HTR-8/SVneo (cell line): Measurements from ENCODE around the gene STK16.
A peak's percentile ranks its signal among the peaks of the same experiment; 100 is the strongest.
"Not testable (repeated sequence)": the region's sequence is repeated elsewhere in the genome, so short reads cannot be mapped to it uniquely, and the experiment has no call there.

Source experiments
- DNase-seq: peaks from one replicate; pipeline ENCODE4 v3.0.0; 2011; ENCODE audit warnings: low spot score, mixed read lengths; ENCODE audit not compliant: insufficient read length
- FAIRE-seq: peaks from 2 replicates; lab custom pipeline; 2011; peaks lifted over from hg19 to GRCh38; lab: Jason Lieb, UNC

Gene STK16, protein sequence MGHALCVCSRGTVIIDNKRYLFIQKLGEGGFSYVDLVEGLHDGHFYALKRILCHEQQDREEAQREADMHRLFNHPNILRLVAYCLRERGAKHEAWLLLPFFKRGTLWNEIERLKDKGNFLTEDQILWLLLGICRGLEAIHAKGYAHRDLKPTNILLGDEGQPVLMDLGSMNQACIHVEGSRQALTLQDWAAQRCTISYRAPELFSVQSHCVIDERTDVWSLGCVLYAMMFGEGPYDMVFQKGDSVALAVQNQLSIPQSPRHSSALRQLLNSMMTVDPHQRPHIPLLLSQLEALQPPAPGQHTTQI

DNA sequence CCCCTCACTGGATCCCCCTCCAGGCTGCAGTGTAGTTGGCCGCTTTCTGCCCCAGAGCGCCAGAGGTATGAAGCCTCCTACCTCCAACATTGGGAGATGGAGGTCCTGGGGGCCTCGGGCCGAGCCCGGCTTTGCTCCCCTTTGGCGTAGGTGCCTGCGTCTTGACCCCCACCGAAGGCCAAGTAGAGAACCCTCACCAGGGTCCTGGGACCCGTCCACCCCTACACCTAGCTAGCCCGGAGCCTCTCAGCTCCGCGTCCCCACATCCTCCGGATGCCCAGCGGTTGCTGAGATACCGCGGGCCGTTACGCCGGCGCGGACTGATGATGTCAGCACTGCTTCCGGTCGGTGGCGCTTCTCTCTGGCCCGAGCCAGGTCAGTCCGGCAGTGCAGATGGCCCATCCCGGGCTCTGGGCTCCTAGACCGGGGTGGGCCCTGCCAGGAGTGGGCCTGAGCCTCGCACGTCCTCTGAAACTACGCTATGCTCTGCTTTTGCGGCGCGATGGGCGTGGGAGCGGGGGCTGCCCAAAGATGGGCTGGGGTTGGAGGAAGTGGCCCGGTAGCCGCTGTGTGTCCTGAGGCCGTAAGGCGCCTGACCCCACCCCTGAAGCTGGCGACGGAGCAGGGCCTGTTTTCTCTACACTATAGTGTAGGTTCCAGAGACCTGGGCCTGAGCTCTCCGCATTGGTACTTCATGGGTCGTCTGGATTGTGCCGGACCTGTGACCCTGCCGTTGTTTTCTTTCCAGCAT lies at the start of gene STK16, which contains the start of gene GLB1L:
TSS of gene STK16 (plus strand) at position 332 of the 751 bp plus-strand sequence. CDS start 521 bp downstream, outside the sequence.
TSS of gene GLB1L (minus strand) at position 297 of the 751 bp plus-strand sequence. CDS start 1,871 bp downstream, outside the sequence.
- FAIRE-seq (peak; percentile 89), DNase-seq (peak; percentile 97)

DNA sequence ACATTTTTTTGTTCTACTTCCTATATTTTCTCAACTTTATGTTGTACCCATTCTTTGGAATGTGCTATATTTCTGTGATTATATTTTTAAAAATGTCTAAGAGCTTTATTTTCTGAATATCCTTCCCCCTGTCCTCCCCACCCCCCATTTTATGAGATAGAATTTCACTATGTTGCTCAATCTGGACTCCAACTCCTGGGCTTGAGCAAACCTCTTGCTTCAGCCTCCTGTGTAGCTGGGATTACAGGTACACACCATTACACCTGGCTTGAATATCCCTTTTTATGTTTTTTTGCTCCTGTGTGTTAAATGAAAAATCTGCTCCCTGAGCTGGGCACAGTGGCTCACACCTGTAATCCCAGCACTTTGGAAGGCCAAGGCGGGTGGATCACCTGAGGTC lies 47.9 kb upstream of the STK16 start:
- DNase-seq (no peak), FAIRE-seq (no peak)

DNA sequence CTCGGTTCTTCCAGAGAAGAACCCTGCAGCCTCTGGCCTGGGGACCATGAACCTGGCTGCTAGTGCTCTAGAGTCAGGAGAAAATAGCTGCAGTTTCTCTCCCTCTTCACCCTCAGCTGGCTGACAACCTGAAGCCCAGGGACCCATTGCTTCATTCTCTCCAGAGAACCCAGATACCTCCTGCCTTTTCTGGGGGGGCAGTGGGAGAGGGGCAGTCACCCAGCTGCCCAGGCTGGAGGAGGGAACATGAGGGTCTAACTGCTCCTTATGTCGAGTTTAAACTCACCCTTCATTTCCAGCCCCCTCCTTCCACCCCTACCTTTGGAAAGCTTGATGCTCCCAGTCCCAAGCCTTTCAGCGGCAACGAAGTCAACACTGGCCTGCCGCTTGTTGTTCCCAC lies 46.3 kb upstream of the STK16 start:
- DNase-seq = no peak
- no peak for FAIRE-seq

DNA sequence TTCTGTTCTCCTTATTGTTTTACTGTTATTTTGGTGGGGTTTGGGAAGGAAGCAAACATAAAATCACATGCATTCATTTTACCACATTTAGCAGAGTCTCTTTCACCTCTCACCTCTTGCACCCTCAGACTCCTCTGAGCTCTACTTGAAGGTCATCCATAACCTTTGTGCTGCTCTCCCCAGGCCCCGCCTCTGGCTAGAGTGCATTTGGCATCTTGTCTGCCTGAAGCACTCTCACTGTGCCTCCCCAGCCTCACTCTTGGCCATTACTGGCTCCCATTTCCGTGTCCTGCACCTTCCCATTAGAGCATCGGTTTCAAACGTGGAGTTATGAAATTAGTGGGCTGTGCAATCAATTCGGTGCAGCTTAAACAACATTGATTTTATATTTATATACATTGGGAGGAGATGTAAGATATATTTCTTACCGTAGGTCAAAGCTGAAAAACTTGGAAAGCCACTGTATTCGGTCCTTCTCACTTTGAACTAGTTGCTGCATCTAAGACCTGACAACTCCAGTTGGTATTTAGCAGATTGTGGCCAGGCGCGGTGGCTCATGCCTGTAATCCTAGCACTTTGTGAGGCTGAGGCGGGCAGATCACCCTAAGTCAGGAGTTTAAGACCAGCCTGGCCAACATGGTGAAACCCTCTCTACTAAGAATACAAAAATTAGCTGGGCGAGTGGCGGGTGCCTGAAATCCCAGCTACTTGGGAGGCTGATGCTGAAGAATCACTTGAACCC lies 45.6 kb upstream of the STK16 start:
- no peak for FAIRE-seq
- DNase-seq = no peak

DNA sequence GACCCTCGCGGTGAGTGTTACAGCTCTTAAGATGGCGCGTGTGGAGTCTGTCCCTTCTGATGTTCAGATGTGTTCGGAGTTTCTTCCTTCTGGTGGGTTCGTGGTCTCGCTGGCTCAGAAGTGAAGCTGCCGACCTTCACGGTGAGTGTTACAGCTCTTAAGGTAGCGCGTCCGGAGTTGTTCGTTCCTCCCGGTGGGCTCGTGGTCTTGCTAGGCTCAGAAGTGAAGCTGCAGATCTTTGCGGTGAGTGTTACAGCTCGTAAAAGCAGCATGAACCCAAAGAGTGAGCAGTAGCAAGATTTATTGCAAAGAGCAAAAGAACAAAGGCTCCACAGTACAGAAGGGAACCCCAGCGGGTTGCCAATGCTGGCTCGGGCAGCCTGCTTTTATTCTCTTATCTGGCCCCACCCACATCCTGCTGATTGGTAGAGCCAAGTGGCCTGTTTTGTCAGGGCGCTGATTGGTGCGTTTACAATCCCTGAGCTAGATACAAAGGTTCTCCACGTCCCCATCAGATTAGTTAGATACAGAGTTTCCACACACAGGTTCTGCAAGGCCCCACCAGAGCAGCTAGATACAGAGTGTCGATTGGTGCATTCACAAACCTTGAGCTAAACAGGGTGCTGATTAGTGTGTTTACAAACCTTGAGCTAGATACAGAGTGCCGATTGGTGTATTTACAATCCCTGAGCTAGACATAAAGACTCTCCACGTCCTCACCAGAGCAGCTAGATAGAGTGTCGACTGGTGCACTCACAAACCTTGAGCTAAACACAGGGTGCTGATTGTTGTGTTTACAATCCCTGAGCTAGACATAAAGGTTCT lies 44.6 kb upstream of the STK16 start:
- DNase-seq, FAIRE-seq: not testable (repeated sequence)

DNA sequence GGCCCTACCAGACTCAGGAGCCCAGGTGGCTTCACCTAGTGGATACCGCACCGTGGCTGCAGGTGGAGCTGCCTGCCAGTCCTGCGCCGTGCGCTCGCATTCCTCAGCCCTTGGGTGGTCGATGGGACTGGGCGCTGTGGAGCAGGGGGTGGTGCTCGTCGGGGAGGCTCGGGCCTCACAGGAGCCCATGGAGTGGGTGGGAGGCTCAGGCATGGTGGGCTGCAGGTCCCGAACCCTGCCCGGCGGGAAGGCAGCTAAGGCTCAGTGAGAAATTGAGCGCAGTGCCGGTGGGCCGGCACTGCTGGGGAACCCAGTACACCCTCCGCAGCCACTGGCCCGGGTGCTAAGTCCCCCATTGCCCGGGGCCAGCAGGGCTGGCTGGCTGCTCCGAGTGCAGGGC lies 43.9 kb upstream of the STK16 start:
- DNase-seq, FAIRE-seq: not testable (repeated sequence)

DNA sequence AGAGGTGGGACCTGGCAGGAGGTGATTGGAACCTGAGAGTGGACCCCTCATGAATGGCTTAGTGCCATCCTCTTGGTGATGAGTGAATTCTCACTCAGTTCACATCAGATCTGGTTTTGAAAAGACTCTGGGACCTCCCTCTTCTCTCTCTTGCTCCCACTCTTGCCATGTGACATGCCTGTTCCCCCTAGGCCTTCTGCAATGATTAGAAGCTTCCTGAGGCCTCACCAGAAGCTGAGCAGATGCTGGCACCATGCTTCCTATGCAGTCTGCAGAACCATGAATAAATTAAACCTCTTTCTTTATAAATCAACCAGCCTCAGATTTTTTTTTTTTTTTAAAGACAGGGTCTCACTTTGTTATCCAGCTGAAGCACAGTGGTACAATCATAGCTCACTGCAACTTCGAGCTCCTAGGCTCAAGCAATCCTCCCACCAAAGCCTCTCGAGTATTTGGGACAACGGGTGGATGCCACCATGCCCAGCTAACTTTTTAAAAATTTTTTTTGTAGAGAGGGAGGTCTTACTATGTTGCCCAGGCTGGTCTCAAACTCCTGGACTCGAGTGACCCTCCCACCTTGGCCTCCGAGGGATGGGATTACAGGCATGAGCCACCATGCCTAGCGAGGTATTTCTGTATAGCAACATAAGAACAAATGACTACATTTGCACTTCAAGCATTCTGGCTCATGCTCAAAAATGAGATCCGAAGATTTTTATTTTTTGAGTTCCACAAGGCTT lies 40.7 kb upstream of the STK16 start:
- no peak for FAIRE-seq
- DNase-seq = no peak

DNA sequence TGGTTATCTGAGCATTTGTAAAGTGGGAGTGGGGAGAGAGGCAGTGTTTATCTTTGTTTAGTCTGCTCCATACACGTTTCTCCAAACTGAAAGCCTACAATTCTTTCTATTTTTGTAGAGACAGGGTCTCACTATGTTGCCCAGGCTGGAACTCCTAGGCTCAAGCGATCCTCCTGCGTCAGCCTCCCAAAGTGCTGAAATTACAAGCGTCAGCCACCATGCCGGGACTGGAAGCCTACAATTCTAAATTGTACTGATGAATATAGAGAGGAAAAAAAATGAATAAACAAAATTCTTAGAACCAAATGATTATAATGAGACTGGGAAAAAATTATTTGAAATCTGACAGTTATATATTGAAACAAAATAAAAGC lies 40.1 kb upstream of the STK16 start:
- no peak for FAIRE-seq
- DNase-seq = no peak

DNA sequence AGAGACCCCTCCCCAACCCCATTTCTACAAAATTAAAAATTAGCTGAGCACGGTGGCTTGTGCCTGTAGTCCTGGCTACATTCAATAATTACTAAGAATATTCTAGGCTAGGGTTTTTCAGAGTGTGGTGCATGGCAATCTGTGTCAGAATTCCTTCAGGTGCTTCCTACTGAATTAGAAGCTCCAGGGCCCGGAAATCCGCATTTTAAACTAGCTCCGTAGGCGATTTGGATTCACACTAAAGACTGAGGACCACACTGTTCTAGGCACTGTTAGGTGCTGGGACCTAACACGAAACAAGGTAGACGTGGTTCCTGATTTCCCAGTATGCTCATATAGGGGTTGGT lies 39.3 kb upstream of the STK16 start:
- no peak for DNase-seq
- no peak for FAIRE-seq

DNA sequence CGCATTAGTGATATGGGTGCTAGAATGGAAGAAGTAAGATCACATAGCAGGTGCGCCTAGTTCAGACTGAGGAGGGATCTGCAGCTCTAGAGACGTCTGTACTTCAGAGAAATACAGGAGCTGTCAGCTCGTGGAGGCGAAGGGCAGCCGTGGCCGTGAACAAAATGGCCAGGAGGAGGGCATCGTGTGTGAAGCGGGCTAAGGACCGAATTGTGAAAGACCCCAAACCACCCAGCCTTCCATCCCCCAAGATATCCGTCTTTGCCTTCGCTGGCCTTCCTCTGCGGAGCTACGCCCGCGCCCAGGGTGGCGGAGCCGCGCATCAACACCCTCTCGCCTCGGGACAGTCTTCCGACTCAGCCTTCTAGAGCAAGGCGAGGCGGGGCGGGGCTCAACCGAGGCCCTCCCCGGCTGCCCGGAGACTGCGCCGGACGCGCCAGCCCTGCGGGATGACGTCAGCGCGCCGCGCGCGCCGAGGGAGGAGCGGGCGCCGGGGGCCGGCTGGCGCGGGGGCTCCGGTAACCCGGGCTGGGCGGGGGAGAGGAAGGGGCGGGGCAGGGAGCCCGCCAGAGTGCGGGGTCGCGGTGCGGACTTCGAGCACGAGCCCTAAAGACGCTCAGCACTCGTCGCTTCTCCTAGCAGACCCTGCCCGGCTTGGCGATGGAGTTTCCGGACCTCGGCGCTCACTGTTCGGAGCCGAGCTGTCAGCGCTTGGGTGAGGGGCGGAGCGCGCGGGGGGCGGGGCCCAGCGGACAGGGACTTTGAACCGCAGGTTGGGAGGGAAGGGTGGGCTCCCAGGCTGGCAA lies 38.7 kb upstream of the STK16 start, which contains the start of gene ZFAND2B:
TSS of gene ZFAND2B (plus strand) at position 455 of the 806 bp plus-strand sequence. CDS start at position 661, 206 bp downstream.
- peak; percentile 96 for DNase-seq
- FAIRE-seq = peak; percentile 69

DNA sequence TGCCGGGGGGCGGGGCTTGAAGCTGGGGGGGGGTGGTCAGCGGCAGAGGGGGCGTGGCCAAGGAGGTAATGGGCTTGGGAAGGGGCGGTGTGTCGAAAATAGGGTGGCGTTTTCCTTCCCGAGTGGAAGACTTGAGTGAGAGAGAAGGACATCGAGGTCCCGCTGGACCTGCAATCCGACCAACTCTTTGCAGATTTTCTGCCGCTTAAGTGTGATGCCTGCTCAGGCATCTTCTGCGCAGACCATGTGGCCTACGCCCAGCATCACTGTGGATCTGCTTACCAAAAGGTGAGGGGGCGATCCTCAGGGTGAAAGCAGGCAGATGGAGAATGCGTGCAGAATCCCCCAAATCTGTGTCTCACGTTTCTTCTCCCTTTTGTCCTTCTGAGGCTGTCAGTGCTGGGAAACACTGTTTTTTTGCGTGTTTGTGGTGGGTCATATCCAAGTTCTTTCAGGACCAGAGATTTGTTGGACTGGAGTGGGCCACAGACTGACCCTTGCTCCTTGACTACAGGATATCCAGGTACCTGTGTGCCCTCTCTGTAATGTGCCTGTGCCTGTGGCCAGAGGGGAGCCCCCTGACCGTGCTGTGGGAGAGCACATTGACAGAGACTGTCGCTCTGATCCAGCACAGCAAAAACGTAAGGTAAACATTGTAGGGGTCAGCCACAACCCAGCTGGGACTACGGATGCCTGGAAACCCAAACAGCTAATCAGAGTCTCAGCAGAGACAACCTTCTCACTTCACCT lies 38.0 kb upstream of the STK16 start:
- DNase-seq (no peak), FAIRE-seq (no peak)

DNA sequence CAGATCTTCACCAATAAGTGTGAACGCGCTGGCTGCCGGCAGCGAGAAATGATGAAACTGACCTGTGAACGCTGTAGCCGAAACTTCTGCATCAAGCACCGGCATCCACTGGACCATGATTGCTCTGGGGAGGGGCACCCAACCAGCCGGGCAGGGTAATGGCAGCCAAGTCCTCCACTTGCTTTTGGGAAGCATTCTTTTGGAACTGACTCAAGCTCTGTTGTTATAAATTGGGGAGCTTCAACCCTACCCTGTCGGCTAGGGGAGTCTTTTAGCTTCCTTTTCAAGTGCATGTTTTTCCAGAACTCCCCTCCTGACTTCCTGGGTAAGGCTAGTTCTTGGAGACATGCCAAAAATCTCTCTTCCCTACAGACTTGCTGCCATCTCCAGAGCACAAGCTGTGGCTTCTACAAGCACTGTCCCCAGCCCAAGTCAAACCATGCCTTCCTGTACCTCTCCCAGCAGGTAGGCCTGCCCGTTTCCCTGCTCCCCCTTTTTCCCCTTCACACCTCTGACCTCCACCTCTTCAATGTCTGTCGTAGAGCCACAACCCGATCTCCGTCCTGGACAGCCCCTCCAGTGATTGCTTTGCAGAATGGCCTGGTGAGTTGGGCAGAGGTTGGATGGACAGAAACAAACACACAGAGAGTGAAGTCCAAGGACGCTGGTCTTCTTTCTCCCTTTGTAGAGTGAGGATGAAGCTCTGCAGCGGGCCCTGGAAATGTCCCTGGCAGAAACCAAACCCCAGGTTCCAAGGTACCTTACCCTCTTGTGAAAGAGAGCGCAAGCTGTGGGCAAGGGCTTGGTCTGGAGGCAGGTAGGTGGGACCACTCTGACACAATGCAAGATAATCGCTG lies 37.2 kb upstream of the STK16 start:
- FAIRE-seq (no peak), DNase-seq (no peak)

DNA sequence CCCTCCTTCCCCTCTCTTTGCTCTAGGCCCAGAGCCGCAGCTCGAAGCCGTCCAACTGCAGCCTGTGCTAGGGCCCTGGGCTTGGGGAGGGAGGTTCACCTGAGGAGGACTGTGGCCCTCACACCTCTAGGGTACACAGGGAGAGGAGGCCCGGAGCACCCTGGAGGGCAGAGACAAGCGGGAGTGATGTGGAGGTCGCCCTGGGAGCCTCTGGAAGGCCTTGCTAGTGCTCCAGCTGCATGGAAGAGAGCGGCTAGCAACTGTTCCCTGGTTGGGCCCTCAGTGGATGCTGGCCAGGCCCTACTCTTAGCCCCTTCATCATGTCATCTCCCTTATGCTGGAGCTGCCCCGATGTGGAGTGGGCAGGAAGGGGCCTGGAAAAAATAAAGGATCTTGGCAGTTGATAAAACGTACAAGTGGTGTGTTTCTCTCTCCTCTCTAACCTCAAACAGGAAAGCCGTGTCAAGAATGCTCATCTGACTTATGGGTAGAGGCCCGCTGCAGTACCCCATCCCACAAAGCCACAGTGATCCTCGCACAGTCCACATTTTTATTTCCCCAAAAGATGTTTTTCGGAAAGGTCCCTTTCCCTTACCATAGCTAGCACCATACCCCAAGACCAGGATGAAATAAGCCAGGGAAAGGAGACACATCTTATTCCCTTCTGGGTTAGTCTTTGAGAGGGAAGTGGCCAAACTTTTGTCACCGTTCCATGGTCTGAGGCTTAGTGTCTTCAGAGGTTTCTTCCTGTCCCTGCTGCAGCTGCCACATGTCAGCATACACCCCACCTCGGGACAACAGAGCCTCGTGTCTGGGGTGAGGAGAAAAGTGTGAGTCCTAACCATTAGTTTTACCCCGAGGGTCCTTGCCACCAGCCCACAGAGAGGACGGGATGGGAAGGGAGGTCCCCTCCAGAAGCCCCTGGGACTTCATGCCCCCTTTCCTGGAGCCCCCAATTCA lies 35.8 kb upstream of the STK16 start:
- FAIRE-seq (no peak), DNase-seq (no peak)

DNA sequence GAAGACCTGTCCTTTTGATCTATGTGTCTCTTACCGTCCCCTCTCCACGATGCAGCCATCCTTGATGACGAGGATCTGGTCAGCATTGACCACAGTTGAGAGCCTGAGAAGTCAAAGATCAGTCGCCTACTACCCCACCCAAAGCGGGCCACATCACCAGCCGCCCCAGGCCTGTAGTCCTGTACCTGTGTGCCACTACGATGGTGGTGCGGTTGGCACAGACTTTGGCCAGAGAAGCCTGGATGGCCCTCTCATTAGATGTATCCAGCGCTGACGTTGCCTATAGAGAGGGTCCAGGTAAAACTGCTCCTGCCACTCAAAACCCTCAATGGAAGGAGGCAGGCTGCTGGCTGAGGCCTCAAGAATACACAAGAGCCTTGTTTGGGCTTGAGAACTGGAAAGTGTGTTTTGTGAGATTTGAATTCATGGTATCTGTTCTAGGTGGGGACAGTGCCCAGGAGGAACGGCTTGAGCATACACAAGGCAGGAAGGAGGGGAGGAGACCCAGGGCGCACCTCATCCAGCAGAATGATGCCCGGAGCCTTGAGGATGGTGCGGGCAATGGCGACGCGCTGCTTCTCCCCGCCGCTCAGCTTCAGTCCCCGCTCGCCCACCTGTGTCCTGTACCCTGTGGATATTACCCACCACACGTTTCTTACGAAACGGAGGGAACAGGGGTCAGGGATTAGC lies 34.9 kb upstream of the STK16 start:
- no peak for DNase-seq

DNA sequence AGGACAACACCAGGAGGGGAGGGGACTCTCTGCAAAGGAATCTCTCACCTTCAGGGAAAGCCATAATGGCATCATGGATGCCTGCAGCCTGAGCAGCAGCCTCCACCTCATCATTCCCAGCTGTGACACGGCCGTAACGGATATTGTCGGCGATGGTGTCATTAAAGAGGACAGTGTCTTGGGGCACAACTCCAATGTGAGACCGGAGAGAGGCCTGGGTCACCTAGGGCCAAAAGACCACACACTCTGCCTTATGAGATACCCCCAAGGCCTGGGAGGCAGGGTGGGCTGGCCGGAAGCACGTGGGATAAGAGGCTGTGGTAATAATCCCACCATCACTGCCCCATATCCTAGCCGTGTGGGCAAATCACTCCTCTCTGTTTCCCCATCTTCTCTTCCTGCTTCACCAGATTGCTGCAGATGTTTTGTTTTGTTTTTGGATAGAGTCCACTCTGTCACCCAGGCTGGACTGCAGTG lies 34.4 kb upstream of the STK16 start:
- FAIRE-seq (no peak), DNase-seq (no peak)

More for the DNA sequence above, 34.9 kb upstream of the STK16 start:
- FAIRE-seq = no peak
